ENCODE data around the gene PARD3B. TPM values are rescaled to one million over a fixed set of nuclear protein-coding genes. Genes with fewer than 3 reads are reported as not detected.

The PARD3B gene
- total RNA-seq, 2 donors from 2014 or later: 14.7 to 25.0 TPM

DNA sequence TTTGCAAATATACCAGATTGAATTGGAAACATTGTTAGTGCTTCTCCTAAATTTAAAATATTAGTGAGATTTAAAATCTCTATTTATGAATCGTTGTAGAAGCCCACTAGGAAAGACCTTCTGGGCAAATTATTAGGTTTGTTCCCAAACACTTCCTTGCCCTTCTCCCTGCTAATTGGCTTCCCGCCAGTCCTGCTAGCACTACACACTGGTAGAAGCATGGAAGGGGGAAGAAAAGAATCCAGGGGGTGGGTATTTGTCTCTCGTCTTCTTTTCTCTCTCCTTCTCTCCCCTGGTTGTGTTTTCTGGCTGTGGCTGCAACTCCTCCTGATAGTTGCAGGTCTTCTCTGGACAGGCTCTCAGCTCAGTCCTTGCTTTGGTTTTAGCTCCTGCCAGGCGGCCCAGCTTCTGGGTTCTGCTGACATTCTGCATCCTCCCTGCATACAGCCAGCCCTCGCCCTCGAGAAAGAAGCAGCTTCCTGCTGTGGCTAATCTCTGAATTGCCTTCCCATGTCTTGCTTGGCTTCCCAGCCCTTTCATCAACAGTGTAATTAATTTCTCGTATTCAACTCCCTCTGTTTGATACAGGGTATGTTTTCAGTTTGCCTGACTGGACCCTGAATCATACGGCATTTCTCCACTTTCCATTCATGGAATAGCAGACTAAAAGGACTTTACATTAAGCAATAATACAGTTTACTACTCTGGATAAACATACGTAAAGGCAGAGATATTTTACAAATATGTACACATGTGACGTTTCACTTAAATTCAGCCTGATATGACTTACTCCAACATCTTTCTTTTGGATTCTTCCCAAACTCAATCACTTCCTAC is 6.9 kb upstream of the PARD3B start:
- H3K9me3 ChIP-seq: no peaks in the 10 kb centered on the region
- intact Hi-C loops (cut with DNase I): no loop called here
- no peak for DNase-seq (ENCODE audit: low spot score)
- H3K4me1 ChIP-seq (replicated peaks): no peaks in the 10 kb centered on the region
- no peak for TF ChIP-seq POLR2A (IDR thresholded peaks at IDR 0.05)
- TF ChIP-seq POLR2AphosphoS5 (IDR thresholded peaks at IDR 0.05): no peak
- TF ChIP-seq, protein P1, sequence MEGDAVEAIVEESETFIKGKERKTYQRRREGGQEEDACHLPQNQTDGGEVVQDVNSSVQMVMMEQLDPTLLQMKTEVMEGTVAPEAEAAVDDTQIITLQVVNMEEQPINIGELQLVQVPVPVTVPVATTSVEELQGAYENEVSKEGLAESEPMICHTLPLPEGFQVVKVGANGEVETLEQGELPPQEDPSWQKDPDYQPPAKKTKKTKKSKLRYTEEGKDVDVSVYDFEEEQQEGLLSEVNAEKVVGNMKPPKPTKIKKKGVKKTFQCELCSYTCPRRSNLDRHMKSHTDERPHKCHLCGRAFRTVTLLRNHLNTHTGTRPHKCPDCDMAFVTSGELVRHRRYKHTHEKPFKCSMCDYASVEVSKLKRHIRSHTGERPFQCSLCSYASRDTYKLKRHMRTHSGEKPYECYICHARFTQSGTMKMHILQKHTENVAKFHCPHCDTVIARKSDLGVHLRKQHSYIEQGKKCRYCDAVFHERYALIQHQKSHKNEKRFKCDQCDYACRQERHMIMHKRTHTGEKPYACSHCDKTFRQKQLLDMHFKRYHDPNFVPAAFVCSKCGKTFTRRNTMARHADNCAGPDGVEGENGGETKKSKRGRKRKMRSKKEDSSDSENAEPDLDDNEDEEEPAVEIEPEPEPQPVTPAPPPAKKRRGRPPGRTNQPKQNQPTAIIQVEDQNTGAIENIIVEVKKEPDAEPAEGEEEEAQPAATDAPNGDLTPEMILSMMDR (IDR thresholded peaks at IDR 0.05): no peak
- no peaks in the 10 kb centered on the region for H3K27me3 ChIP-seq (replicated peaks; ENCODE audit: insufficient read depth)
- H3K27ac ChIP-seq: no peak overlapping the region
- 59% methylated on average over 10 of the region's 10 CpGs for WGBS
- H3K36me3 ChIP-seq: no peaks in the 10 kb centered on the region
- H3K4me3 ChIP-seq: no peak overlapping the region

DNA sequence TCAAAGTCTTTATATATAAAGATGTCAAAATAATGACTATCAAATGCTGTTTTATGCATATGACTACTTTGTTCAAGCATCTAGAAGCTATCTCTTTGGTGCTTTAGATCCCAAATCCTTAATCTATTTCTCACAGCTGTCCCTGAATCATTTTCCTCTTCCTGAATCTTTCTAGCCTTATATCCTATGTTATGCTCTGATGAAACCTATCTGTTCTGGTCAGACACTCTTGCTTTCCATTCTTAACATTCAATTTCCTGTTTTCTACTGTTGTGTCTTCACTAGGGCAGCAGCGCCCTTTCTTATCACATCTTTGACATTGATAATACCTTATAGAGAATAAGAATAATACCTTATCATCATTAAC is 6.3 kb upstream of the PARD3B start:
- WGBS: 100% methylated on average over 1 of the region's 1 CpG
- no peak for TF ChIP-seq POLR2AphosphoS5 (IDR thresholded peaks at IDR 0.05)
- TF ChIP-seq, protein P1 (IDR thresholded peaks at IDR 0.05): no peak
- no peak for TF ChIP-seq POLR2A (IDR thresholded peaks at IDR 0.05)
- Histone ChIP-seq H3K27ac (no peak overlapping the region), H3K9me3 (no peaks in the 10 kb centered on the region), H3K4me1 (replicated peaks) (no peaks in the 10 kb centered on the region), H3K4me3 (no peak overlapping the region), H3K27me3 (replicated peaks; ENCODE audit: insufficient read depth) (no peaks in the 10 kb centered on the region), H3K36me3 (no peaks in the 10 kb centered on the region)
- intact Hi-C loops (cut with DNase I): no loop called here
- no peak for DNase-seq (ENCODE audit: low spot score)

DNA sequence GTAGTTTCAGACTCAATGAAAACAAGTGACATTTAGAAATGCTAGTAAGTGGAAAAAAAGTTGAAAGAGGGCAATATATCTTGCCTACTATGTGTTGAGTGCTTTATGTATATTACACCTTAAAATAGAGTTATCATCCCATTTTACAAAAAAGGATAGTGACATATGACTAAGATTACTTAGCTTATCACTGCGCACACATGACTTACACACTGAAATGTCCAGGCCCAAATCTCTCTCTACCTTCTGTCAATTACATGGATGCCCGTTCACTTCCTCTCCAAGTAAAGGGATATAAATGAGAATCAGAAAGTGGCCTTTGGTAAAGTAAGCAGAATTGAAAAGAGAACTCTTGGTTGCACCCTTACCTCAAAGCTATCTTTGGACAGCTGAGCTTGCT is 3.6 kb upstream of the PARD3B start:
- intact Hi-C loops (cut with DNase I): loop anchor here (10.0 kb wide), 1 partner anchor 143 kb away; no protein-coding TSS in a partner anchor
- no peaks in the 10 kb centered on the region for H3K4me1 ChIP-seq (replicated peaks)
- H3K36me3 ChIP-seq: no peaks in the 10 kb centered on the region
- WGBS: 93% methylated on average over 2 of the region's 2 CpGs
- no peak overlapping the region for H3K4me3 ChIP-seq
- H3K27ac ChIP-seq: no peak overlapping the region
- no peak for TF ChIP-seq POLR2AphosphoS5 (IDR thresholded peaks at IDR 0.05)
- TF ChIP-seq, protein P1 (IDR thresholded peaks at IDR 0.05): no peak
- H3K9me3 ChIP-seq: no peaks in the 10 kb centered on the region
- DNase-seq (ENCODE audit: low spot score): no peak
- no peaks in the 10 kb centered on the region for H3K27me3 ChIP-seq (replicated peaks; ENCODE audit: insufficient read depth)

DNA sequence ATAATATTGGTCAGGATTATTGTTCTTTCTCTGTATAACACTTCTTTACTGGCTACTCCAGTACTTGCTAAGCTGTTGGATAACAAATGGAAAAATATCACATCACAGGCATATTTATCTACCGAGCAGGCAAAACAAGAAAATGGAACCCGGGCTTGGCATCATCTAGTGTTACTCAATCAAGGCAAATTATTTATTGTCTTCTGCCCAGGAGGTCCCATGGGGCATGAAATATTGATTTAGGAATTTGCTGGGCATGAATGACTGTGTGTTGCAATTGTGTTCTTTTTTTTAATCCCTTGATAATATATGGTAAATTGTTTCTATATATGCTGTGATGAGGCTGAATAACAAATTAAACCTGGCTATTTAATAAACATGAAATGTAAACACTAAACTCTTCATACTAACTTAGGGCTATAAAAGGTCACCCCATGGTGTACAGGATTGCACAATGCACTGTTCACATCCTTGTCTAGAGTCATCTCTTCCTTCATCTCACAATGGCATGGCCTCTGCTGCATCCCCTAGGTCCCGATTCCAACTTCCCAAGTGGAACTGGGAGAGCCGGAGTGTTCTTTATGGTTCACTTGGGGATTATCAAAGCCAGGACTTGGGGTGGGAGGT is 2.2 kb upstream of the PARD3B start:
- Histone ChIP-seq H3K4me1 (replicated peaks) (no peaks in the 10 kb centered on the region), H3K27ac (no peak overlapping the region), H3K36me3 (no peaks in the 10 kb centered on the region), H3K4me3 (no peak overlapping the region), H3K9me3 (no peaks in the 10 kb centered on the region), H3K27me3 (replicated peaks; ENCODE audit: insufficient read depth) (no peaks in the 10 kb centered on the region)
- WGBS: 90% methylated on average over 4 of the region's 4 CpGs
- no peak for DNase-seq (ENCODE audit: low spot score)
- no peak for TF ChIP-seq POLR2A (IDR thresholded peaks at IDR 0.05)
- TF ChIP-seq POLR2AphosphoS5 (IDR thresholded peaks at IDR 0.05): no peak
- TF ChIP-seq, protein P1 (IDR thresholded peaks at IDR 0.05): no peak
- intact Hi-C loops (cut with DNase I): loop anchor here (10.0 kb wide), 1 partner anchor 142 kb away; no protein-coding TSS in a partner anchor

All from prostate gland (tissue), 2 donors.